Ishikawa (cell line): ENCODE data around the gene CLCA1.

Experiments used
- CEBPB ChIP-seq: IDR thresholded peaks from 2 replicates; pipeline ENCODE4 v1.6.1; 2012
- CREB1 ChIP-seq: IDR thresholded peaks from 2 replicates; pipeline ENCODE4 v1.6.1; 2012; ENCODE audit warnings: low read depth
- EGR1 ChIP-seq: IDR thresholded peaks from 2 replicates; pipeline ENCODE4 v1.6.1; 2012
- EP300 ChIP-seq: IDR thresholded peaks from 2 replicates; pipeline ENCODE4 v1.6.1; 2012; ENCODE audit warnings: borderline replicate concordance
- FOXM1 ChIP-seq: IDR thresholded peaks from 2 replicates; pipeline ENCODE4 v1.6.1; 2012; ENCODE audit warnings: low read depth, borderline replicate concordance
- MAX ChIP-seq: IDR thresholded peaks from 2 replicates; pipeline ENCODE4 v1.6.1; 2012
- NFIC ChIP-seq: IDR thresholded peaks from 2 replicates; pipeline ENCODE4 v1.6.1; 2012
- RAD21 ChIP-seq: IDR thresholded peaks from 2 replicates; pipeline ENCODE4 v1.6.1; 2012; ENCODE audit warnings: low read depth
- REST ChIP-seq: IDR thresholded peaks from 2 replicates; pipeline ENCODE4 v1.6.1; 2012; ENCODE audit warnings: low read depth, mild to moderate bottlenecking
- TAF1 ChIP-seq: IDR thresholded peaks from 2 replicates; pipeline ENCODE4 v1.6.1; 2012; ENCODE audit warnings: low read depth, mild to moderate bottlenecking
- TCF12 ChIP-seq: IDR thresholded peaks from 2 replicates; pipeline ENCODE4 v1.6.1; 2012; ENCODE audit warnings: low read depth
- TEAD4 ChIP-seq: IDR thresholded peaks from 2 replicates; pipeline ENCODE4 v1.6.1; 2012
- USF1 ChIP-seq: IDR thresholded peaks from 2 replicates; pipeline ENCODE4 v1.6.1; 2012
- YY1 ChIP-seq: IDR thresholded peaks from 2 replicates; pipeline ENCODE4 v1.6.1; 2012; ENCODE audit warnings: low read depth
- ZBTB7A ChIP-seq: IDR thresholded peaks from 2 replicates; pipeline ENCODE4 v1.6.1; 2012; ENCODE audit warnings: low read depth

CLCA1 gene

DNA sequence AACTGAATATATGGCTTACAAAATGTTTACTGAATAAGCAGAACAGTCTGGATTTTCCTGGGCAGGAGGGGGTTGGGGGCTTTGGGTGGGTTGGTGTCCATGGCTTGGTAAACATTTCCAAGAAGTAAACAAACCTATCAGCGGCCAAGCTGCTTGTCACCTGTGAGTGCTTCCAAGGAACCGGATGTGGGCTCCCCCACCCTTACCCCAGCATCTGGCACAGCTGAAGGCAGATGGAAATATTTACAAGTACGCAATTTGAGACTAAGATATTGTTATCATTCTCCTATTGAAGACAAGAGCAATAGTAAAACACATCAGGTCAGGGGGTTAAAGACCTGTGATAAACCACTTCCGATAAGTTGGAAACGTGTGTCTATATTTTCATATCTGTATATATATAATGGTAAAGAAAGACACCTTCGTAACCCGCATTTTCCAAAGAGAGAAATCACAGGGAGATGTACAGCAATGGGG is at the start of gene CLCA1:
Gene CLCA1, plus strand, starts transcription at position 427 of the 477 bp plus-strand sequence. Its CDS starts 45 bp downstream, at position 472.
- TF ChIP-seq TAF1: no peak
- no peak for TF ChIP-seq RAD21
- no peak for TF ChIP-seq YY1
- no peak for TF ChIP-seq TEAD4
- no peak for TF ChIP-seq USF1
- no peak for TF ChIP-seq NFIC
- TF ChIP-seq MAX: no peak
- no peak for TF ChIP-seq EGR1
- TF ChIP-seq FOXM1: no peak
- no peak for TF ChIP-seq EP300
- TF ChIP-seq TCF12: no peak
- no peak for TF ChIP-seq CEBPB
- no peak for TF ChIP-seq ZBTB7A
- TF ChIP-seq REST: no peak
- TF ChIP-seq CREB1: no peak

DNA sequence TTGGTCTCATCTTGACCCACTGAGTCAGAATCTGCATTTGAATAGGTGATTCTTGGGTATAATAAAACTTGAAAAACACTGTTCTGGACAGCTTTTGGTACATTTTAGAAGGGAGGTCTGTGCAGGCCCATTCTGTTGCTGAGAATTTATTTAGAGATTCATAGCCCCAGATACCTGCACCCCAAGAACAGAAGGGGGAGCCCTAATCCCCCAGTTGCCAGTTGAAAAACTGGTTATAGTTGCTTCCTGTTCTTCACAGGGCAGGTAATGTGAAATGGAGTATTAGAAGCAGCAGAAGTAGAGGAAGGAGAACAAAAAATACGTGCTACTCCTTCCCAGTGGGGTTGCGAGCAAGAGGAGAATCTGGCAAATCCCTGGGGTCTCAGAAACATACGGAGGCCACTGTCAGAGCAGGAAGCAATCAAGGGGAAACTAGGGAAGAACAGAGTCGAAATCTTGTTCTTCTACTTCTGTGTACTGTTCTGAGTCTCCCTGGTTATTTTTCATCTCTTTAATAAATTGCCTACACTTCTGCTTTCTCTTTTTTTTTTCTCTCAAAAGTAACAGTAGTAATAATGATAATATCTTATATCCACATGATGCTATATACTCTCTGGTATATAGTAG is 49.3 kb upstream of the CLCA1 start:
- TF ChIP-seq TEAD4: 0 out of 2 replicates have a peak, but pooled peaks have one; percentile 9
- TF ChIP-seq TAF1: no peak; the same call in 1 of the 2 replicates
- no peak for TF ChIP-seq ZBTB7A
- peak; percentile 67 for TF ChIP-seq RAD21
- TF ChIP-seq YY1: 0 out of 2 replicates have a peak, but pooled peaks have one; percentile 13

DNA sequence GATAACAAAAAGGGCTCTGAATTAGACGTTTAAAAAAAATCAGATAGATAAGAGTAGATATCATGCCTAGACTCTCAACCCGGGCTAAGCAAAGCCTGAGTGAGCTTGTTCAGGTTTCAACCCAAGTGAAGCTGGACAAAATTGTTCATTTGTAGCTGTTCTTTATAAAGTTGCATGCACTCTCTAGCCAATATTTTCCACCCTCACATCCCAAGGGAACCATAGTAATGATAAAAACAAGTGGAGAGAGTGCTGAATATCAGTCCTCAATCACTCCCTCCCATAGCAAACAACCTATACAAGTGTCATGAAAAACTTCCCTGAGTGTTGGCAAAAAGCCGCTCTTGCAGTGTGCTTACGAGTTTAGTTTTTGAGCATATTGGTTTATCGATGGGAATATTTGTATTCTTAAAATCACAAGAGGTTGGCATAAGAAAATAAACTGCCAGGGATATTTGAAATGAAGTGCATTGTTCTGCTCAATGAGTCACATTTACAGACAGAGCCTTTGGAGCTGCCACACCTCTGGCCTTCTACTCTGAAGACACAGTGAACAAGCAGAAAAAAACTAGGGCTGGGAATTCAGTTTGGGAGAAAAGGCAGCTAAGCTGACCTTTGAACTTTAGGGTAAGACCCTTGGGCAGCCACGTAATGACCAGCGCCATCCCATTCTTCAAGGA is 47.0 kb upstream of the CLCA1 start:
- no peak for TF ChIP-seq TAF1
- no peak for TF ChIP-seq EP300
- TF ChIP-seq YY1: no peak
- no peak for TF ChIP-seq CREB1
- TF ChIP-seq MAX: no peak
- TF ChIP-seq ZBTB7A: no peak
- TF ChIP-seq CEBPB: no peak
- TF ChIP-seq USF1: no peak
- no peak for TF ChIP-seq FOXM1
- no peak for TF ChIP-seq RAD21
- no peak for TF ChIP-seq TCF12
- TF ChIP-seq REST: no peak
- no peak for TF ChIP-seq NFIC
- no peak for TF ChIP-seq EGR1
- no peak for TF ChIP-seq TEAD4

- TF ChIP-seq USF1: no peak
- no peak for TF ChIP-seq EP300
- TF ChIP-seq ZBTB7A: no peak
- TF ChIP-seq REST: no peak
- TF ChIP-seq CEBPB: no peak
- no peak for TF ChIP-seq MAX
- TF ChIP-seq TEAD4: no peak
- TF ChIP-seq TCF12: no peak
Measured at GRCh38 chr1:86423473-86423872, 45.3 kb upstream of the CLCA1 start.
